Aorta (tissue), 5 donors: ENCODE measurements around the gene FBXL16. TPM values are rescaled to one million over a fixed set of nuclear protein-coding genes. Genes with fewer than 3 reads are reported as not detected.

Experiments
- ATAC-seq: fragments of 200-7000 bp; cut with Tn5 transposase; one replicate; pipeline ENCODE4 v1.9.1; 2022; ENCODE audit warnings: moderate library complexity; ENCODE audit not compliant: low FRiP score
- DNase-seq, 2 donors: peaks; one replicate each; pipeline ENCODE4 v3.0.0-alpha.2; 2020
- H3K27ac ChIP-seq, 2 donors: one replicate each; pipeline ENCODE4 v1.5.1; 2013; ENCODE audit warnings: low read length in 2 of 2, mild to moderate bottlenecking in 2 of 2, moderate library complexity in 2 of 2, control low read depth in 1 of 2, inconsistent platforms in 1 of 2, low read depth in 1 of 2
- H3K27me3 ChIP-seq, 2 donors: one replicate each; pipeline ENCODE4 v1.6.1; 2013; ENCODE audit warnings: control low read depth in 1 of 2, low read length in 1 of 2, mild to moderate bottlenecking in 1 of 2, moderate library complexity in 1 of 2; ENCODE audit not compliant: insufficient read depth in 2 of 2, control insufficient read depth in 1 of 2
- H3K36me3 ChIP-seq, 2 donors: one replicate each; pipeline ENCODE4 v1.6.1; 2013; ENCODE audit warnings: control low read depth in 1 of 2, low read length in 1 of 2, mild to moderate bottlenecking in 1 of 2; ENCODE audit not compliant: insufficient read depth in 2 of 2, control insufficient read depth in 1 of 2
- H3K4me1 ChIP-seq, 2 donors: one replicate each; pipeline ENCODE4 v1.6.1; 2013; ENCODE audit warnings: low read length in 2 of 2, control low read depth in 1 of 2, mild to moderate bottlenecking in 1 of 2, moderate library complexity in 1 of 2; ENCODE audit not compliant: insufficient read depth in 2 of 2, control insufficient read depth in 1 of 2
- H3K4me3 ChIP-seq, 2 donors: one replicate each; pipeline ENCODE4 v1.5.1; 2013; ENCODE audit warnings: low read length in 2 of 2, control low read depth in 1 of 2, mild to moderate bottlenecking in 1 of 2
- H3K9me3 ChIP-seq: one replicate; pipeline ENCODE4 v1.6.1; 2013; ENCODE audit warnings: mild to moderate bottlenecking, low read length; ENCODE audit not compliant: control insufficient read depth
- WGBS, 2 donors: extraction: QIAGEN DNeasy Blood & Tissue Kit; methylation state at CpG; one replicate each; pipeline ENCODE4 v1.1.7; 2013; 5-methylcytosine and 5-hydroxymethylcytosine counted together
- intact Hi-C, 2 donors: fragments of 100-400 bp; cut with DNase I; formaldehyde crosslinking; loops; one replicate each; pipeline versions ENCODE4 v1.14.2 to v1.15.0; 2022
- polyA plus RNA-seq, 2 donors: library from polyadenylated mRNA; stranded (reverse); fragments of 200-250 nt; gene quantifications; one replicate each; pipeline ENCODE4 v1.2.3, GENCODE V29; 2013
- total RNA-seq, 2 donors: library from RNA; stranded (reverse); fragmentation: NEBNext Ultra II Directional; extraction: Animal tissue kit (Norgen Biotek cat#: 25700); gene quantifications; one replicate each; pipeline ENCODE4 v1.2.1, GENCODE V29; 2021
- donor health status: healthy with polysubstance abuse.
- donor health status: Bipolar disorder and iron deficiency.
- donor health status: DM: no; HTN: no; CAD: no.
- donor health status: DM: no; HTN: no; CAD: no.
- donor health status: DM: yes; HTN: yes; CAD: no.

FBXL16 gene
- total and polyA plus RNA-seq, 4 donors = 0.16 to 0.18 TPM; not detected in 2

GRCh38 chr16:659618-660017 lies 46.0 kb downstream of the FBXL16 start:
- intact Hi-C loops = loop anchor here in 1 of 2 donors (10.0 kb wide), 1 partner anchor 265 kb away; the partner anchor contains the start of gene NME4
- WGBS, 2 donors = 89 to 90% methylated on average over 20 of the region's 20 CpGs
- no peak overlapping the region for H3K4me3 ChIP-seq
- H3K9me3 ChIP-seq = no peaks in the 10 kb centered on the region
- no peaks in the 10 kb centered on the region for H3K27me3 ChIP-seq
- no peak for DNase-seq
- no peaks in the 10 kb centered on the region for H3K36me3 ChIP-seq
- no peak for ATAC-seq
- no peaks in the 10 kb centered on the region for H3K4me1 ChIP-seq
- no peak overlapping the region for H3K27ac ChIP-seq

GRCh38 chr16:658679-659571 lies 46.7 kb downstream of the FBXL16 start:
- 91 to 92% methylated on average over 30 to 35 of the region's 35 CpGs for WGBS, 2 donors
- no peaks in the 10 kb centered on the region for H3K4me1 ChIP-seq
- no peak for ATAC-seq
- no peak overlapping the region for H3K4me3 ChIP-seq
- no peaks in the 10 kb centered on the region for H3K9me3 ChIP-seq
- no peak for DNase-seq
- H3K27me3 ChIP-seq = no peaks in the 10 kb centered on the region
- no peak overlapping the region for H3K27ac ChIP-seq
- intact Hi-C loops = no loop called here
- no peaks in the 10 kb centered on the region for H3K36me3 ChIP-seq

GRCh38 chr16:657487-657886 lies 48.1 kb downstream of the FBXL16 start:
- no peak for ATAC-seq
- Histone ChIP-seq H3K36me3 (no peaks in the 10 kb centered on the region), H3K9me3 (no peaks in the 10 kb centered on the region), H3K4me3 (no peak overlapping the region), H3K27me3 (no peaks in the 10 kb centered on the region), H3K27ac (no peak overlapping the region), H3K4me1 (no peaks in the 10 kb centered on the region)
- 94 to 95% methylated on average over 20 to 22 of the region's 22 CpGs for WGBS, 2 donors
- no peak for DNase-seq
- intact Hi-C loops = no loop called here

GRCh38 chr16:654034-654433 lies 51.6 kb downstream of the FBXL16 start:
- Histone ChIP-seq H3K27ac (no peak overlapping the region), H3K4me3 (no peak overlapping the region), H3K9me3 (no peaks in the 10 kb centered on the region), H3K27me3 (no peaks in the 10 kb centered on the region), H3K4me1 (no peaks in the 10 kb centered on the region), H3K36me3 (no peaks in the 10 kb centered on the region)
- no peak for ATAC-seq
- intact Hi-C loops = no loop called here
- WGBS, 2 donors = 86 to 93% methylated on average over 12 of the region's 12 CpGs
- no peak for DNase-seq

- Histone ChIP-seq H3K27ac (no peak overlapping the region), H3K9me3 (no peaks in the 10 kb centered on the region), H3K4me3 (no peak overlapping the region), H3K27me3 (no peaks in the 10 kb centered on the region), H3K36me3 (no peaks in the 10 kb centered on the region), H3K4me1 (no peaks in the 10 kb centered on the region)
- DNase-seq (no peak), ATAC-seq (no peak)
- intact Hi-C loops = no loop called here
- 84 to 86% methylated on average over 28 of the region's 28 CpGs for WGBS, 2 donors
These were observed 52.9 kb downstream of the FBXL16 start for GRCh38 chr16:652454-653305.

GRCh38 chr16:651844-652243 lies 53.8 kb downstream of the FBXL16 start:
- intact Hi-C loops = no loop called here
- Histone ChIP-seq H3K27ac (no peak overlapping the region), H3K4me1 (no peaks in the 10 kb centered on the region), H3K9me3 (no peaks in the 10 kb centered on the region), H3K4me3 (no peak overlapping the region), H3K36me3 (no peaks in the 10 kb centered on the region), H3K27me3 (no peaks in the 10 kb centered on the region)
- DNase-seq = no peak
- 87 to 91% methylated on average over 22 of the region's 22 CpGs for WGBS, 2 donors
- no peak for ATAC-seq

GRCh38 chr16:649631-650030 lies 56.0 kb downstream of the FBXL16 start:
- intact Hi-C loops = no loop called here
- DNase-seq (no peak), ATAC-seq (no peak)
- no peaks in the 10 kb centered on the region for H3K9me3 ChIP-seq
- H3K4me3 ChIP-seq = peak overlapping the region; percentile 29 to 68
- no peaks in the 10 kb centered on the region for H3K27me3 ChIP-seq
- no peaks in the 10 kb centered on the region for H3K4me1 ChIP-seq
- H3K36me3 ChIP-seq = no peaks in the 10 kb centered on the region
- H3K27ac ChIP-seq = no peak overlapping the region
- 1 to 2% methylated on average over 31 to 44 of the region's 44 CpGs for whole genome bisulfite sequencing, 2 donors

- no peaks in the 10 kb centered on the region for H3K27me3 ChIP-seq
- H3K4me3 ChIP-seq = peak within 1 kb of the TSS; percentile 64 to 68
- intact Hi-C loops = no loop called here
- DNase-seq (peak; percentile 96 to 98), ATAC-seq (peak; percentile 93)
- H3K27ac ChIP-seq = peak within 1 kb of the TSS in 1 of 2 donors; percentile 53
- no peaks in the 10 kb centered on the region for H3K36me3 ChIP-seq
- H3K4me1 ChIP-seq = no peaks in the 10 kb centered on the region
- 1% methylated on average over 87 to 91 of the region's 91 CpGs for WGBS, 2 donors
- no peaks in the 10 kb centered on the region for H3K9me3 ChIP-seq
These were observed 56.6 kb downstream of the FBXL16 start, which contains the start of gene WDR90 for GRCh38 chr16:648781-649589. WDR90 (plus strand) TSS chr16:649365; CDS start chr16:649417, 52 bp downstream.
